ENCODE results near the gene PIP4K2C.

DNA sequence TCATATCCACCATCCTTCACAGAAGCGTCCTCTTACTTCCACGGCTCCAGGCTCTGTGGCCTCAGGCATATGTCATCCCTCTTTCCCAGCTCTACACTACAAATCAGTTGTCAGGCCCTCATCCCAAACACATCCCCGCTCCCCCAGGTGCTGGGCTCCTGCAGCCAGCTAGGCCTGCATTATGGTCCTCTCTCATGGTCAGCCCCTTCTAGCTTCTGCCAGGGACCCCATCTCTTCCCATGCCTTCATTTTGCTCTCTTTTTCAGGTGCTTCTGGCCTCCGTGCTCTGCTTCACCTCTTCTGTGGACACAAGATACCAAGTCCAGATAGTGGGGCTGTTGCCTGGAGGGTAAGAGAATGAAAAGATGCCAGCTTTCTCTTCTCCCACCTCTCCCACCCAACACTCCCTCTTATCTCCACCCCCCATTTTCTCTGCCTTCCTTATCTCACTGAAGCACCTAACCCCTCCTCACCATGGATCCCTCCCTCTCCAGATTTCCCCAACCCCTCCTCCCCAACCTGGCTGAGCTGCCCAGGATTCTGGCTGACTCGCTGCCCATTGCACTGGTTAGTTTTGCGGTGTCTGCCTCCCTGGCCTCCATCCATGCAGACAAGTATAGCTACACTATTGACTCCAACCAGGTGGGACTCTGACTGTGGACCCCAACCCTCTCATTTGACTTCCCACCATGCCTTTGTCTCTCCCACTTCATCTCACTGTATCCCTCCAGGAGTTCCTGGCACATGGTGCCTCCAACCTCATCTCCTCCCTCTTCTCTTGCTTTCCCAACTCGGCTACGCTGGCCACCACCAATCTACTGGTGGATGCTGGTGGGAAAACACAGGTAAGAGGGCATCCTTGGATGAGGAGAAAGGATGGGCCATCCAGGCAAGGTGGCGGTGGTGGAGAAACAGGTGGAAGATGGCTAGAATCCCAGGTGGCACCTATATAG is 31.6 kb downstream of the PIP4K2C start:
- TF ChIP-seq, protein P1, sequence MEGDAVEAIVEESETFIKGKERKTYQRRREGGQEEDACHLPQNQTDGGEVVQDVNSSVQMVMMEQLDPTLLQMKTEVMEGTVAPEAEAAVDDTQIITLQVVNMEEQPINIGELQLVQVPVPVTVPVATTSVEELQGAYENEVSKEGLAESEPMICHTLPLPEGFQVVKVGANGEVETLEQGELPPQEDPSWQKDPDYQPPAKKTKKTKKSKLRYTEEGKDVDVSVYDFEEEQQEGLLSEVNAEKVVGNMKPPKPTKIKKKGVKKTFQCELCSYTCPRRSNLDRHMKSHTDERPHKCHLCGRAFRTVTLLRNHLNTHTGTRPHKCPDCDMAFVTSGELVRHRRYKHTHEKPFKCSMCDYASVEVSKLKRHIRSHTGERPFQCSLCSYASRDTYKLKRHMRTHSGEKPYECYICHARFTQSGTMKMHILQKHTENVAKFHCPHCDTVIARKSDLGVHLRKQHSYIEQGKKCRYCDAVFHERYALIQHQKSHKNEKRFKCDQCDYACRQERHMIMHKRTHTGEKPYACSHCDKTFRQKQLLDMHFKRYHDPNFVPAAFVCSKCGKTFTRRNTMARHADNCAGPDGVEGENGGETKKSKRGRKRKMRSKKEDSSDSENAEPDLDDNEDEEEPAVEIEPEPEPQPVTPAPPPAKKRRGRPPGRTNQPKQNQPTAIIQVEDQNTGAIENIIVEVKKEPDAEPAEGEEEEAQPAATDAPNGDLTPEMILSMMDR (IDR thresholded peaks at IDR 0.05): no peak
- TF ChIP-seq POLR2AphosphoS5 (IDR thresholded peaks at IDR 0.05) (no peak), EP300 (IDR thresholded peaks at IDR 0.05) (no peak)
